BLaER1 treated with 17β-estradiol and CSF1 and Interleukin-3, amounts not matched to agents 10 nM and 100 nM (cell line): ENCODE measurements around the gene SSTR4.
A peak's percentile ranks its signal among the peaks of the same experiment; 100 is the strongest.

Experiments
- H3K27ac ChIP-seq, 11 experiments: shearing (Covaris generic); formaldehyde crosslinking; 2 replicates each; pipeline ENCODE4 v1.8.1; 2022
- H3K27me3 ChIP-seq, 11 experiments: shearing (Covaris generic); formaldehyde crosslinking; 2 replicates each; pipeline ENCODE4 v1.8.1; 2022
- H3K36me3 ChIP-seq, 11 experiments: shearing (Covaris generic); formaldehyde crosslinking; 2 replicates each; pipeline ENCODE4 v1.8.1; 2022
- H3K4me1 ChIP-seq, 10 experiments: shearing (Covaris generic); formaldehyde crosslinking; 2 replicates each; pipeline ENCODE4 v1.8.1; 2022
- H3K4me2 ChIP-seq, 11 experiments: shearing (Covaris generic); formaldehyde crosslinking; 2 replicates each; pipeline ENCODE4 v1.8.1; 2022
- H3K4me3 ChIP-seq, 10 experiments: shearing (Covaris generic); formaldehyde crosslinking; 2 replicates each; pipeline ENCODE4 v1.8.1; 2022
- H3K9ac ChIP-seq, 11 experiments: shearing (Covaris generic); formaldehyde crosslinking; 2 replicates each; pipeline ENCODE4 v1.8.1; 2022
- H3K9me3 ChIP-seq, 11 experiments: shearing (Covaris generic); formaldehyde crosslinking; replicated peaks in 1 of 11; 2 replicates each; pipeline ENCODE4 v1.8.1; 2022
- H4K20me1 ChIP-seq, 11 experiments: shearing (Covaris generic); formaldehyde crosslinking; 2 replicates each; pipeline ENCODE4 v1.8.1; 2022
- Cebpa-rat ChIP-seq, 11 experiments: shearing (Covaris generic); IDR thresholded peaks; 2 replicates each; pipeline ENCODE4 v1.8.1; 2022

The SSTR4 gene

GRCh38 chr20:23032750-23033078 is 2.4 kb upstream of the SSTR4 start:
- H3K36me3 ChIP-seq = no peaks in the 10 kb centered on the region
- H3K4me2 ChIP-seq = peak overlapping the region; percentile 51 to 85 (median 70)
- peak overlapping the region in 8 of 11 experiments; percentile 9 to 41 (median 21); a peak in 10 of 22 replicates for H3K27ac ChIP-seq
- TF ChIP-seq Cebpa-rat (IDR thresholded peaks at IDR 0.05) = no peak
- H3K27me3 ChIP-seq = peaks cover 0 to 5% (median 0%) of the 10 kb centered on the region in 11 experiments; a peak in 1 of 22 replicates
- no peak overlapping the region for H3K4me3 ChIP-seq
- no peaks in the 10 kb centered on the region for H4K20me1 ChIP-seq
- H3K9me3 ChIP-seq = peaks cover 5 to 26% (median 17%) of the 10 kb centered on the region in 11 experiments; a peak in 14 of 22 replicates
- H3K9ac ChIP-seq = peak overlapping the region in 5 of 11 experiments; percentile 2 to 34 (median 18); a peak in 6 of 22 replicates
- H3K4me1 ChIP-seq = peaks cover 22 to 47% (median 30%) of the 10 kb centered on the region in 10 experiments

- peaks cover 21 to 35% (median 24%) of the 10 kb centered on the region in 10 experiments for H3K4me1 ChIP-seq
- no peak overlapping the region for H3K9ac ChIP-seq
- no peaks in the 10 kb centered on the region for H4K20me1 ChIP-seq
- no peak for TF ChIP-seq Cebpa-rat (IDR thresholded peaks at IDR 0.05)
- H3K27me3 ChIP-seq = peaks cover 0 to 5% (median 0%) of the 10 kb centered on the region in 11 experiments; a peak in 2 of 22 replicates
- peaks cover 5 to 26% (median 17%) of the 10 kb centered on the region in 11 experiments; a peak in 14 of 22 replicates for H3K9me3 ChIP-seq
- no peak overlapping the region for H3K4me3 ChIP-seq
- peak overlapping the region in 1 of 11 experiments; percentile 5; a peak in 1 of 22 replicates for H3K27ac ChIP-seq
- H3K36me3 ChIP-seq = no peaks in the 10 kb centered on the region
- H3K4me2 ChIP-seq = no peak overlapping the region
Observed at GRCh38 chr20:23033918-23034317, 1.2 kb upstream of the SSTR4 start.

DNA sequence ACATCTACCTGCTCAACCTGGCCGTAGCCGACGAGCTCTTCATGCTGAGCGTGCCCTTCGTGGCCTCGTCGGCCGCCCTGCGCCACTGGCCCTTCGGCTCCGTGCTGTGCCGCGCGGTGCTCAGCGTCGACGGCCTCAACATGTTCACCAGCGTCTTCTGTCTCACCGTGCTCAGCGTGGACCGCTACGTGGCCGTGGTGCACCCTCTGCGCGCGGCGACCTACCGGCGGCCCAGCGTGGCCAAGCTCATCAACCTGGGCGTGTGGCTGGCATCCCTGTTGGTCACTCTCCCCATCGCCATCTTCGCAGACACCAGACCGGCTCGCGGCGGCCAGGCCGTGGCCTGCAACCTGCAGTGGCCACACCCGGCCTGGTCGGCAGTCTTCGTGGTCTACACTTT is 619 bp downstream of the SSTR4 start:
- peaks cover 5 to 26% (median 17%) of the 10 kb centered on the region in 11 experiments; a peak in 14 of 22 replicates for H3K9me3 ChIP-seq
- no peaks in the 10 kb centered on the region for H3K36me3 ChIP-seq
- TF ChIP-seq Cebpa-rat (IDR thresholded peaks at IDR 0.05) = no peak
- no peak overlapping the region for H3K4me3 ChIP-seq
- H3K27ac ChIP-seq = no peak overlapping the region
- peaks cover 0 to 5% (median 0%) of the 10 kb centered on the region in 11 experiments; a peak in 2 of 22 replicates for H3K27me3 ChIP-seq
- no peak overlapping the region for H3K4me2 ChIP-seq
- H3K9ac ChIP-seq = no peak overlapping the region
- peaks cover 14 to 25% (median 22%) of the 10 kb centered on the region in 10 experiments for H3K4me1 ChIP-seq
- H4K20me1 ChIP-seq = no peaks in the 10 kb centered on the region

DNA sequence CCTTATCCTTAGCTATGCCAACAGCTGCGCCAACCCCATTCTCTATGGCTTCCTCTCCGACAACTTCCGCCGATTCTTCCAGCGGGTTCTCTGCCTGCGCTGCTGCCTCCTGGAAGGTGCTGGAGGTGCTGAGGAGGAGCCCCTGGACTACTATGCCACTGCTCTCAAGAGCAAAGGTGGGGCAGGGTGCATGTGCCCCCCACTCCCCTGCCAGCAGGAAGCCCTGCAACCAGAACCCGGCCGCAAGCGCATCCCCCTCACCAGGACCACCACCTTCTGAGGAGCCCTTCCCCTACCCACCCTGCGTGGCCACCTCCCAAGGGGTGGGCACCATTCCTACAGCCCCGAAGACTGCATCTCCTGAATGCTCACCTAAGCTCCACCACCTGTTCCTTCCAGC is 1.3 kb downstream of the SSTR4 start:
- H3K27me3 ChIP-seq = peaks cover 0 to 5% (median 0%) of the 10 kb centered on the region in 11 experiments; a peak in 2 of 22 replicates

DNA sequence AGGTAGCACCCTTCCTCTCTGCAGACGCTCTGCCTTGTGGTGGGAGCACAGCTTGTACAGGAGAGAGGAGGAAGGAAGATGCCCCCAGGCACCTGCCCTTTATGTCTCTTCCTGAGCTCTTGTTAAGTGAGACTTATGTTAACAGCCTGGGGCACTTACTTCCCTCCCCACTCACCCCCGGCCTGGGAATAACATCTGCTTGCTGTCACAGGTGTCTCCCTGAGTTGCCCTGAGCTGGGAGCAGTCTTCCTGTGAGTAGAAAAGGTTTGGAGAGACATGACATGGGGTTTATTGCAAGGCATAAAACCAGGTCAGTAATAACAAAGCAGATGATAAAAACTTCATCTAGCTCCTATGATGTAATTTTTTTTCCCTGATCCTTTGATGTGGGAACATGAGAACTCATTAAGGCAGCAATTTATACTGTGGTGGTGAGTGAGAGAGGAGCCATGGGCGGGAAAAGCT is 1.9 kb downstream of the SSTR4 start:
- H4K20me1 ChIP-seq = no peaks in the 10 kb centered on the region
- no peak overlapping the region for H3K4me3 ChIP-seq
- peaks cover 5 to 26% (median 17%) of the 10 kb centered on the region in 11 experiments; a peak in 14 of 22 replicates for H3K9me3 ChIP-seq
- H3K4me2 ChIP-seq = peak overlapping the region in 5 of 11 experiments; percentile 1 to 15 (median 14); a peak in 3 of 22 replicates
- H3K36me3 ChIP-seq = no peaks in the 10 kb centered on the region
- H3K27ac ChIP-seq = no peak overlapping the region
- peaks cover 14 to 22% (median 21%) of the 10 kb centered on the region in 10 experiments for H3K4me1 ChIP-seq
- H3K9ac ChIP-seq = no peak overlapping the region
- peaks cover 0 to 5% (median 0%) of the 10 kb centered on the region in 11 experiments; a peak in 2 of 22 replicates for H3K27me3 ChIP-seq
- TF ChIP-seq Cebpa-rat (IDR thresholded peaks at IDR 0.05) = no peak

More for the DNA sequence above, 1.3 kb downstream of the SSTR4 start:
- no peak overlapping the region for H3K9ac ChIP-seq
- no peak overlapping the region for H3K4me3 ChIP-seq
- H3K4me2 ChIP-seq = peak overlapping the region in 3 of 11 experiments; percentile 1 to 14 (median 9); a peak in 2 of 22 replicates
- peaks cover 5 to 26% (median 17%) of the 10 kb centered on the region in 11 experiments; a peak in 14 of 22 replicates for H3K9me3 ChIP-seq
- H4K20me1 ChIP-seq = no peaks in the 10 kb centered on the region
- no peaks in the 10 kb centered on the region for H3K36me3 ChIP-seq
- no peak for TF ChIP-seq Cebpa-rat (IDR thresholded peaks at IDR 0.05)
- no peak overlapping the region for H3K27ac ChIP-seq
- H3K4me1 ChIP-seq = peaks cover 14 to 25% (median 22%) of the 10 kb centered on the region in 10 experiments

- H3K36me3 ChIP-seq = no peaks in the 10 kb centered on the region
- no peak for TF ChIP-seq Cebpa-rat (IDR thresholded peaks at IDR 0.05)
- H3K4me1 ChIP-seq = peaks cover 0 to 9% (median 7%) of the 10 kb centered on the region in 10 experiments; a peak in 8 of 20 replicates
- H3K27ac ChIP-seq = no peak overlapping the region
- no peak overlapping the region for H3K9ac ChIP-seq
- peaks cover 5 to 21% (median 17%) of the 10 kb centered on the region in 11 experiments; a peak in 14 of 22 replicates for H3K9me3 ChIP-seq
- H4K20me1 ChIP-seq = peaks cover 0 to under 1% (median 0%) of the 10 kb centered on the region in 11 experiments; a peak in 1 of 22 replicates
- peaks cover 0 to 5% (median 0%) of the 10 kb centered on the region in 11 experiments; a peak in 2 of 22 replicates for H3K27me3 ChIP-seq
- H3K4me2 ChIP-seq = no peak overlapping the region
- H3K4me3 ChIP-seq = no peak overlapping the region
Observed at GRCh38 chr20:23039136-23039875, 4.2 kb downstream of the SSTR4 start.

DNA sequence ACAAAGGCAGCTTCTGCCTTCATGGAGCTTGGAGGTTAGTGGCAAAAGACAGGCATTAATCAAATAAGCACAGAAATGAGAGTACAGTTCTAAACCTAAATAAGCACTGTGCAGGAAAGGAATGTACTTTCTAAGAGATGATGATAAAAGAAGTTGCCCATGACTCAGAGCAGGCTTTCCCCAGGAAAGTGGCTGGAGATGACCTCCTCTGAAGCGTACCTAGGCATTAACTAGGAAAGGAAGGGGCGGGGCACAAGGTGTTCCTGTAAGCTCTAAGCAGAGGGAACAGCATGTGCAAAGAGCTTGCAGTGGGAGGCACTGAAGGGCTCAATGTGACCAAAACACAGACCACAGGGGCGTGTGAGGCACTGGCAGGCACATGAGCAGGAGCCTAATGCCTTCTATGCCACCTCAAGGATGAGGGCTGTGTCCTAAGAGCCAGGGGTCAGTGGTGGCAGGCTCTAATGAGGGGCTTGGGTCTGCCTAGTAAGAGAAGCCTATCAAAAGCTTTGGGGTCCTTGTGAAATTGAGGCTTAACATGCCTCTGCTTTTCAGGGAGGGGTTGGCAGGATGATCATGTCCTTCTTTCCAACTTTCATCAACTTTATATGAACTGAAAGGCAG is 4.9 kb downstream of the SSTR4 start:
- H3K4me2 ChIP-seq = no peak overlapping the region
- no peak for TF ChIP-seq Cebpa-rat (IDR thresholded peaks at IDR 0.05)
- H3K27ac ChIP-seq = no peak overlapping the region
- H3K9me3 ChIP-seq = peaks cover 5 to 14% (median 11%) of the 10 kb centered on the region in 11 experiments; a peak in 14 of 22 replicates
- H4K20me1 ChIP-seq = peaks cover 0 to 6% (median 0%) of the 10 kb centered on the region in 11 experiments; a peak in 2 of 22 replicates
- H3K9ac ChIP-seq = no peak overlapping the region
- H3K36me3 ChIP-seq = no peaks in the 10 kb centered on the region
- H3K4me1 ChIP-seq = peaks cover 5 to 13% (median 7%) of the 10 kb centered on the region in 10 experiments; a peak in 12 of 20 replicates
- no peak overlapping the region for H3K4me3 ChIP-seq
- peaks cover 0 to 5% (median 0%) of the 10 kb centered on the region in 11 experiments; a peak in 2 of 22 replicates for H3K27me3 ChIP-seq

- H3K27me3 ChIP-seq = peaks cover 6 to 14% (median 10%) of the 10 kb centered on the region in 11 experiments
- no peaks in the 10 kb centered on the region for H3K9me3 ChIP-seq
- no peak for TF ChIP-seq Cebpa-rat (IDR thresholded peaks at IDR 0.05)
- no peak overlapping the region for H3K9ac ChIP-seq
- 0 out of 22 replicates have a peak, but pooled peaks cover 0 to 4% (median 0%) of the 10 kb centered on the region in 11 experiments for H3K36me3 ChIP-seq
- H4K20me1 ChIP-seq = peaks cover 0 to 28% (median 0%) of the 10 kb centered on the region in 11 experiments; a peak in 5 of 22 replicates
- H3K27ac ChIP-seq = no peak overlapping the region
- H3K4me2 ChIP-seq = 0 out of 22 replicates have a peak overlapping the region, but pooled peaks of 1 of the 11 experiments have one; percentile 4
- no peak overlapping the region for H3K4me3 ChIP-seq
- H3K4me1 ChIP-seq = peaks cover 0 to 36% (median 2%) of the 10 kb centered on the region in 10 experiments; a peak in 8 of 20 replicates
Observed at GRCh38 chr20:23042270-23042669, 7.2 kb downstream of the SSTR4 start.
